A673 (cell line): Measurements from ENCODE around the gene NOP58. TPM values are rescaled to one million over a fixed set of nuclear protein-coding genes. Genes with fewer than 3 reads are reported as not detected.

Source experiments
- BruUV-seq: library from RNA; stranded (reverse); fragments of 400-500 nt; replicated peaks from 2 replicates; lab custom pipeline; 2021; lab: Mats Ljungman, UMichigan
- CTCF ChIA-PET: fragments of 300-600 bp; sonication (Branson Sonifier 250); formaldehyde crosslinking; loops from one replicate; lab custom pipeline; 2022; ENCODE audit warnings: antibody characterized with exemption; lab: Charles Lee
- POLR2A ChIA-PET: fragments of 300-600 bp; sonication (Branson Sonifier 250); formaldehyde crosslinking; loops from one replicate; lab custom pipeline; 2022; ENCODE audit warnings: antibody characterized with exemption; ENCODE audit not compliant: low non-redundant PET; lab: Charles Lee
- DNase-seq: peaks from one replicate; pipeline ENCODE4 v3.0.0-alpha.2; 2015; ENCODE audit warnings: low spot score
- H3K27ac ChIP-seq: fragments of 200-600 bp; sonication (generic); 2 replicates; pipeline ENCODE4 v1.5.1; 2016; ENCODE audit warnings: mixed run types, low read depth, mild to moderate bottlenecking, mixed read lengths, antibody characterized with exemption, low read length; ENCODE audit not compliant: poor library complexity, severe bottlenecking
- H3K27me3 ChIP-seq: fragments of 200-600 bp; sonication (generic); replicated peaks from 2 replicates; pipeline ENCODE4 v1.6.1; 2017; ENCODE audit warnings: mixed run types, low read depth, mild to moderate bottlenecking, mixed read lengths, antibody characterized with exemption, low read length; ENCODE audit not compliant: insufficient read depth, poor library complexity
- H3K36me3 ChIP-seq: fragments of 200-600 bp; sonication (generic); 2 replicates; pipeline ENCODE4 v1.6.1; 2016; ENCODE audit warnings: mixed run types, mild to moderate bottlenecking, mixed read lengths, antibody characterized with exemption, low read length; ENCODE audit not compliant: insufficient read depth, poor library complexity, severe bottlenecking
- H3K4me1 ChIP-seq: fragments of 200-600 bp; sonication (generic); 2 replicates; pipeline ENCODE4 v1.6.1; 2017; ENCODE audit warnings: mixed run types, mild to moderate bottlenecking, mixed read lengths, antibody characterized with exemption, low read length; ENCODE audit not compliant: insufficient read depth, poor library complexity, severe bottlenecking
- H3K4me3 ChIP-seq: fragments of 200-600 bp; sonication (generic); 2 replicates; pipeline ENCODE4 v1.5.1; 2016; ENCODE audit warnings: low read depth, mixed run types, mild to moderate bottlenecking, mixed read lengths, low read length; ENCODE audit not compliant: poor library complexity, severe bottlenecking
- H3K9me3 ChIP-seq: fragments of 200-600 bp; sonication (generic); 2 replicates; pipeline ENCODE4 v1.6.1; 2016; ENCODE audit warnings: mixed run types, low read depth, mild to moderate bottlenecking, mixed read lengths, antibody characterized with exemption, low read length; ENCODE audit not compliant: poor library complexity, severe bottlenecking
- CTCF ChIP-seq: fragments of 300-800, 200-600 bp; sonication (generic); conservative IDR thresholded peaks from 2 replicates; pipeline ENCODE4 v1.5.1; 2017; ENCODE audit warnings: low read depth, mild to moderate bottlenecking, antibody characterized with exemption, low read length, moderate library complexity, mixed read lengths
- EZH2 ChIP-seq: fragments of 200-600 bp; sonication (generic); IDR thresholded peaks from 2 replicates; pipeline ENCODE4 v1.6.1; 2017; ENCODE audit warnings: borderline replicate concordance, low read depth, mild to moderate bottlenecking, mixed read lengths, antibody characterized with exemption, low read length; ENCODE audit not compliant: poor library complexity, severe bottlenecking
- intact Hi-C: fragments of 100-400 bp; cut with micrococcal nuclease; formaldehyde crosslinking; loops from one replicate; pipeline ENCODE4 v1.10.0; 2022; ENCODE audit not compliant: unreplicated experiment
- total RNA-seq: library from RNA; stranded (reverse); gene quantifications from 2 replicates; pipeline ENCODE4 v1.2.3, GENCODE V29; 2021

The NOP58 gene
- total RNA-seq, 1 experiment from 2014 or later: 181 TPM

- H3K9me3 ChIP-seq: no peaks in the 10 kb centered on the region
- no peaks in the 10 kb centered on the region for H3K4me1 ChIP-seq
- no peak overlapping the region for H3K4me3 ChIP-seq
- BruUV-seq: no TSS peak
- H3K27me3 ChIP-seq: no peaks in the 10 kb centered on the region
- ChIA-PET POLR2A (no interaction called here), CTCF (no interaction called here)
- DNase-seq: no peak
- TF ChIP-seq CTCF: no peak
- no peaks in the 10 kb centered on the region for H3K36me3 ChIP-seq
- H3K27ac ChIP-seq: no peak overlapping the region
- intact Hi-C loops: no loop called here
Measured at GRCh38 chr2:202251494-202251893, 14.1 kb upstream of the NOP58 start.

- intact Hi-C loops: no loop called here
- DNase-seq: no peak
- POLR2A ChIA-PET: no interaction called here
- CTCF ChIA-PET: no interaction called here
- H3K4me3 ChIP-seq: no peak overlapping the region
- H3K27ac ChIP-seq: no peak overlapping the region
- TF ChIP-seq EZH2: no peak
- TF ChIP-seq CTCF: no peak
- H3K9me3 ChIP-seq: no peaks in the 10 kb centered on the region
- peaks cover 5% of the 10 kb centered on the region for H3K4me1 ChIP-seq
- BruUV-seq: no TSS peak
- no peaks in the 10 kb centered on the region for H3K36me3 ChIP-seq
- H3K27me3 ChIP-seq: no peaks in the 10 kb centered on the region
Measured at GRCh38 chr2:202261531-202261930, 4.0 kb upstream of the NOP58 start.

- peaks cover 15% of the 10 kb centered on the region for H3K4me1 ChIP-seq
- CTCF ChIA-PET: no interaction called here
- no peaks in the 10 kb centered on the region for H3K9me3 ChIP-seq
- TF ChIP-seq EZH2: no peak
- TF ChIP-seq CTCF: no peak
- H3K27me3 ChIP-seq: no peaks in the 10 kb centered on the region
- no peaks in the 10 kb centered on the region for H3K36me3 ChIP-seq
- H3K4me3 ChIP-seq: peak overlapping the region; percentile 87
- peak overlapping the region; percentile 23 for H3K27ac ChIP-seq
- no TSS peak for BruUV-seq
- POLR2A ChIA-PET: no interaction called here
- peak; percentile 21 for DNase-seq
- intact Hi-C loops: no loop called here
Measured at GRCh38 chr2:202267495-202267894, 1.9 kb downstream of the NOP58 start.
